GM23338 (cell line): ENCODE results near the gene TMPRSS2. TPM values are rescaled to one million over a fixed set of nuclear protein-coding genes. Genes with fewer than 3 reads are reported as not detected.
"Not testable (repeated sequence)": the region's sequence is repeated elsewhere in the genome, so short reads cannot be mapped to it uniquely, and the experiment has no call there.

Experiments
- ATAC-seq: fragments of 200-7000 bp; cut with Tn5 transposase; 3 replicates; pipeline ENCODE4 v1.9.1; 2020
- DNase-seq: peaks from one replicate; pipeline ENCODE4 v3.0.0-alpha.2; 2015; ENCODE audit warnings: low spot score
- H2AFZ ChIP-seq: fragments of 200-600 bp; sonication (generic); 2 replicates; pipeline ENCODE4 v1.8.0; 2016; ENCODE audit warnings: antibody characterized with exemption, mild to moderate bottlenecking, moderate library complexity
- H3F3A ChIP-seq: fragments of 200-600 bp; sonication (generic); replicated peaks from 2 replicates; pipeline ENCODE4 v1.8.0; 2017; ENCODE audit warnings: antibody characterized with exemption, mixed run types, low read depth
- H3K27ac ChIP-seq: fragments of 200-600 bp; sonication (generic); 2 replicates; pipeline ENCODE4 v1.6.1; 2016; ENCODE audit warnings: low read depth
- H3K27me3 ChIP-seq: fragments of 200-600 bp; sonication (generic); 2 replicates; pipeline ENCODE4 v1.8.0; 2016; ENCODE audit warnings: mild to moderate bottlenecking, mixed run types, moderate library complexity; ENCODE audit not compliant: insufficient read depth
- H3K36me3 ChIP-seq: fragments of 200-600 bp; sonication (generic); 2 replicates; pipeline ENCODE4 v1.8.0; 2016; ENCODE audit warnings: mild to moderate bottlenecking; ENCODE audit not compliant: insufficient read depth
- H3K4me1 ChIP-seq: fragments of 200-600 bp; sonication (generic); 2 replicates; pipeline ENCODE4 v1.8.0; 2016; ENCODE audit warnings: mild to moderate bottlenecking, moderate library complexity; ENCODE audit not compliant: insufficient read depth
- H3K4me2 ChIP-seq: fragments of 200-600 bp; sonication (generic); 2 replicates; pipeline ENCODE4 v1.7.1; 2017; ENCODE audit warnings: mixed run types
- H3K4me3 ChIP-seq: fragments of 200-600 bp; sonication (generic); 2 replicates; pipeline ENCODE4 v1.6.1; 2016; ENCODE audit warnings: mixed run types
- H3K79me2 ChIP-seq: fragments of 200-600 bp; sonication (generic); replicated peaks from 2 replicates; pipeline ENCODE4 v1.8.0; 2017; ENCODE audit warnings: mild to moderate bottlenecking; ENCODE audit not compliant: insufficient read depth
- H3K9me2 ChIP-seq: fragments of 200-600 bp; sonication (generic); 2 replicates; pipeline ENCODE4 v1.8.0; 2017; ENCODE audit not compliant: insufficient read depth
- H4K20me1 ChIP-seq: fragments of 200-600 bp; sonication (generic); replicated peaks from 2 replicates; pipeline ENCODE4 v1.8.0; 2017; ENCODE audit warnings: mild to moderate bottlenecking; ENCODE audit not compliant: insufficient read depth
- H3K27ac Mint-ChIP-seq: 2 replicates; pipeline ENCODE4 v1.8.0; 2020; ENCODE audit warnings: inconsistent platforms, mild to moderate bottlenecking, moderate library complexity, mixed read lengths
- H3K27me3 Mint-ChIP-seq: 3 replicates; pipeline ENCODE4 v1.8.0; 2022; ENCODE audit warnings: low read depth, mild to moderate bottlenecking, moderate library complexity, mixed read lengths, inconsistent platforms; ENCODE audit not compliant: insufficient read depth, poor library complexity
- H3K36me3 Mint-ChIP-seq: 3 replicates; pipeline ENCODE4 v1.8.0; 2021; ENCODE audit warnings: low read depth, mild to moderate bottlenecking, inconsistent platforms, moderate library complexity, mixed read lengths
- H3K4me1 Mint-ChIP-seq: 3 replicates; pipeline ENCODE4 v1.8.0; 2020; ENCODE audit warnings: mild to moderate bottlenecking, inconsistent platforms, mixed read lengths
- H3K4me3 Mint-ChIP-seq: 3 replicates; pipeline ENCODE4 v1.8.0; 2021; ENCODE audit warnings: moderate library complexity, mild to moderate bottlenecking, inconsistent platforms, mixed read lengths
- H3K9me3 Mint-ChIP-seq: 3 replicates; pipeline ENCODE4 v1.8.0; 2020; ENCODE audit warnings: moderate library complexity, mild to moderate bottlenecking, inconsistent platforms, mixed read lengths
- CTCF ChIP-seq, 2 experiments: fragments of 200-600 bp in 1 of 2; sonication (generic) in 1 of 2; conservative IDR thresholded peaks; 2 replicates each; pipeline versions ENCODE4 v1.5.1 to v1.6.1; 2016 to 2017; ENCODE audit warnings: antibody characterized with exemption in 2 of 2, low read depth in 2 of 2, mild to moderate bottlenecking in 2 of 2, moderate library complexity in 1 of 2
- POLR2AphosphoS5 ChIP-seq: IDR thresholded peaks from 2 replicates; pipeline ENCODE4 v1.6.1; 2016; ENCODE audit warnings: antibody characterized with exemption, low read depth
- STAT1 ChIP-seq: IDR thresholded peaks from one replicate; pipeline ENCODE4 v1.6.1; 2016; ENCODE audit warnings: antibody characterized with exemption; ENCODE audit not compliant: unreplicated experiment
- ZNF331 ChIP-seq: fragments of 250-450 bp; sonication (Bioruptor Pico); IDR thresholded peaks from 2 replicates; pipeline ENCODE4 v1.5.0; 2020; ENCODE audit warnings: low read depth, mild to moderate bottlenecking, moderate library complexity
- ZNF462 ChIP-seq: fragments of 250-450 bp; sonication (Bioruptor Pico); IDR thresholded peaks from 2 replicates; pipeline ENCODE4 v1.5.0; 2020; ENCODE audit warnings: mild to moderate bottlenecking, moderate library complexity
- polyA plus RNA-seq: library from polyadenylated mRNA; unstranded; fragments of >200 nt; fragmentation: Nextera tagmentation; extraction: Ambion mirVana; gene quantifications from 2 replicates; pipeline ENCODE4 v1.2.1, GENCODE V29; 2016
- total RNA-seq: library from RNA; depleted of rRNA; stranded (reverse); fragments of >200 nt; shearing (Covaris generic); gene quantifications from 2 replicates; pipeline ENCODE4 v1.2.3, GENCODE V29; 2014

Gene TMPRSS2
- total and polyA plus RNA-seq, 2 experiments from 2014 or later, result 2.3 to 4.9 TPM

DNA sequence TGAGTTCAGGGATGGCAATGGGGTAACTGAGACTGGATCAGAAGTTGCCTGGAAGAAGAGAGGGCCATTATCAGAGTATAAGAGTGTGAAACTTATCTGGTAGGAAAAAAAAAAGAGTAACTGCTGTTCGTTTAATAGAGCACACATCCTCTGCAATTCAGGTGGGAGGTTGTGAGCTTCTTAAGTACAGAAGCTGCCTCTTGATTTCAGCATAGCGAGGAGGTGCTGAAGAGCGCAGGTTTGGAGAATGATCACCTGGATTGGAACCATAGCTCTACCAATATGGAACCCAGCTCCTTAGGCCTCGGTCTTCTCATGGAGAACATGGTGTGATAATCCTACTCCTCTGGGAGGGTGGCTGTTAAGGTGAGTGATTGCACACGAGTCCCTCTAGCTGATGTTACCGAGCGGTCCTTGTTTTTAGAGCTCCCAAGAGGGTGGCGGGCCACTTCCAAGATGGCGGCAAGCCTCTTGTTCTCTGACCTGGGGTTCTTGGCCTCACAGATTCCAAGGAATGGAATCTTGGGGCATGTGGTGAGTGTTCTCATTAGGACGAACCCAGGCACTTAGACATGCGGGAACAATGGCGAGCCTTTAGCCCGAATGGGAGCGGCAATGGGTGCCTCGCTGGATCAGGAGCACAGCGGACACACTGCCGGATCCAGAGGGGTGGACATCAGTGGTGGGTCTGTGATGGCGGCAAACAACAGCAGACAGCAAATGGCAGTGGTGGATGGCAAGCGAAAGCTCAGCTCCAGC is 85.2 kb downstream of the TMPRSS2 start:
- Histone ChIP-seq H3K27ac (no peak overlapping the region), H3K27me3 (peaks cover 33% of the 10 kb centered on the region), H3F3A (no peaks in the 10 kb centered on the region), H2AFZ (no peak overlapping the region), H3K36me3 (no peaks in the 10 kb centered on the region), H3K9me2 (peaks cover 9% of the 10 kb centered on the region; the same call in 1 of the 2 replicates), H3K4me3 (no peak overlapping the region), H3K4me1 (peaks cover 20% of the 10 kb centered on the region), H4K20me1 (no peaks in the 10 kb centered on the region), H3K79me2 (no peaks in the 10 kb centered on the region), H3K4me2 (no peak overlapping the region)
- ATAC-seq (no peak), DNase-seq (no peak)
- Mint-ChIP-seq H3K27ac (no peak overlapping the region; the same call in 1 of the 2 replicates), H3K4me3 (no peak overlapping the region), H3K9me3 (no peaks in the 10 kb centered on the region; the same call in 2 of the 3 replicates), H3K36me3 (no peaks in the 10 kb centered on the region), H3K27me3 (peaks cover 47% of the 10 kb centered on the region), H3K4me1 (peaks cover 27% of the 10 kb centered on the region)
- TF ChIP-seq ZNF462 (CRISPR knock-in tag) (no peak), ZNF331 (CRISPR knock-in tag) (no peak), POLR2AphosphoS5 (no peak), STAT1 (no peak), CTCF (conservative IDR thresholded peaks at IDR 0.05; ENCODE audit: low read depth in 2 of 2) (no peak)

- Mint-ChIP-seq H3K4me1 (peaks cover 21% of the 10 kb centered on the region), H3K4me3 (peak overlapping the region; percentile 74), H3K27me3 (peaks cover 32% of the 10 kb centered on the region)
- Histone ChIP-seq H2AFZ (peak overlapping the region; percentile 97), H3K4me2 (peak overlapping the region; percentile 90), H3K4me1 (peaks cover 13% of the 10 kb centered on the region), H3K4me3 (peak overlapping the region; percentile 72; the same call in 1 of the 2 replicates), H3K27me3 (peaks cover 16% of the 10 kb centered on the region)
- not testable (repeated sequence) for ATAC-seq, H3F3A ChIP-seq, H3K79me2 ChIP-seq, H3K9me3 Mint-ChIP-seq, H3K27ac ChIP-seq, H3K27ac Mint-ChIP-seq, H3K36me3 ChIP-seq, H4K20me1 ChIP-seq, H3K36me3 Mint-ChIP-seq, DNase-seq, H3K9me2 ChIP-seq
These were observed 87.0 kb downstream of the TMPRSS2 start for GRCh38 chr21:41420998-41421397.
